ENCODE measurements around the gene RNASE9.
"Not testable (repeated sequence)": the region's sequence is repeated elsewhere in the genome, so short reads cannot be mapped to it uniquely, and the experiment has no call there.

Gene RNASE9

GRCh38 chr14:20578325-20578724 is 17.5 kb upstream of the RNASE9 start:
- DNase-seq (ENCODE audit: low read depth in 2 of 2, low spot score in 1 of 2), result no peak

GRCh38 chr14:20572382-20572990 is 11.6 kb upstream of the RNASE9 start:
- not testable (repeated sequence) for DNase-seq (ENCODE audit: low read depth in 2 of 2, low spot score in 1 of 2)

- not testable (repeated sequence) for DNase-seq (ENCODE audit: low read depth in 2 of 2, low spot score in 1 of 2)
These were observed 9.9 kb upstream of the RNASE9 start for GRCh38 chr14:20570720-20571119.

GRCh38 chr14:20569865-20570264 is 9.0 kb upstream of the RNASE9 start:
- DNase-seq (ENCODE audit: low read depth in 2 of 2, low spot score in 1 of 2), result not testable (repeated sequence)

GRCh38 chr14:20569066-20569465 is 8.2 kb upstream of the RNASE9 start:
- DNase-seq (ENCODE audit: low read depth in 2 of 2, low spot score in 1 of 2), result no peak

- no peak for DNase-seq (ENCODE audit: low read depth in 2 of 2, low spot score in 1 of 2)
These were observed 7.5 kb upstream of the RNASE9 start for GRCh38 chr14:20568393-20568792.

- not testable (repeated sequence) for DNase-seq (ENCODE audit: low read depth in 2 of 2, low spot score in 1 of 2)
These were observed 6.4 kb upstream of the RNASE9 start for GRCh38 chr14:20567199-20567598.

- DNase-seq (ENCODE audit: low read depth in 2 of 2, low spot score in 1 of 2), result no peak
These were observed 3.7 kb upstream of the RNASE9 start for GRCh38 chr14:20564501-20564997.

GRCh38 chr14:20563971-20564370 is 3.1 kb upstream of the RNASE9 start:
- DNase-seq (ENCODE audit: low read depth in 2 of 2, low spot score in 1 of 2), result no peak

GRCh38 chr14:20559461-20559904 is 1.4 kb downstream of the RNASE9 start:
- no peak for DNase-seq (ENCODE audit: low read depth in 2 of 2, low spot score in 1 of 2)

GRCh38 chr14:20557212-20557542 is 3.7 kb downstream of the RNASE9 start:
- DNase-seq (ENCODE audit: low read depth in 2 of 2, low spot score in 1 of 2), result no peak

GRCh38 chr14:20556500-20557211 is 4.2 kb downstream of the RNASE9 start:
- no peak for DNase-seq (ENCODE audit: low read depth in 2 of 2, low spot score in 1 of 2)

GRCh38 chr14:20555845-20556244 is 5.0 kb downstream of the RNASE9 start:
- no peak for DNase-seq (ENCODE audit: low read depth in 2 of 2, low spot score in 1 of 2)

- no peak for DNase-seq (ENCODE audit: low read depth in 2 of 2, low spot score in 1 of 2)
These were observed 7.8 kb downstream of the RNASE9 start for GRCh38 chr14:20553024-20553423.

GRCh38 chr14:20551606-20552005 is 9.2 kb downstream of the RNASE9 start:
- DNase-seq (ENCODE audit: low read depth in 2 of 2, low spot score in 1 of 2), result no peak

GRCh38 chr14:20550926-20551325 is 9.9 kb downstream of the RNASE9 start:
- no peak for DNase-seq (ENCODE audit: low read depth in 2 of 2, low spot score in 1 of 2)

- no peak for DNase-seq (ENCODE audit: low read depth in 2 of 2, low spot score in 1 of 2)
These were observed 12.3 kb downstream of the RNASE9 start for GRCh38 chr14:20548414-20549158.

GRCh38 chr14:20546877-20547276 is 14.0 kb downstream of the RNASE9 start:
- no peak for DNase-seq (ENCODE audit: low read depth in 2 of 2, low spot score in 1 of 2)

GRCh38 chr14:20539906-20540305 is 20.9 kb downstream of the RNASE9 start:
- DNase-seq (ENCODE audit: low read depth in 2 of 2, low spot score in 1 of 2), result no peak

GRCh38 chr14:20530771-20531571 is 29.9 kb downstream of the RNASE9 start:
- DNase-seq (ENCODE audit: low read depth in 2 of 2, low spot score in 1 of 2), result peak; percentile 37 to 46

GRCh38 chr14:20529806-20530205 is 31.0 kb downstream of the RNASE9 start:
- no peak for DNase-seq (ENCODE audit: low read depth in 2 of 2, low spot score in 1 of 2)
